Activated T-helper 1 cell treated with anti-CD3 and anti-CD28 coated beads, Interleukin-12 subunit alpha, Interleukin-12 subunit beta, Interleukin-2, Interleukin-4 antibody, amounts not matched to agents 30 ng/mL and 10 ng/mL and 1 ng/mL, durations not matched to agents 14 hours and 24 hours and 36 hours (primary cell): Measurements from ENCODE around the gene SUFU. TPM values are rescaled to one million over a fixed set of nuclear protein-coding genes. Genes with fewer than 3 reads are reported as not detected.

Experiments used
- DNase-seq: peaks from one replicate; pipeline ENCODE4 v3.0.0; 2021; ENCODE audit warnings: low spot score
- H3K27ac Mint-ChIP-seq: one replicate; pipeline ENCODE4 v1.8.0; 2021; ENCODE audit warnings: mild to moderate bottlenecking, mixed read lengths
- H3K27me3 Mint-ChIP-seq: one replicate; pipeline ENCODE4 v1.8.0; 2022; ENCODE audit warnings: mild to moderate bottlenecking, moderate library complexity, mixed read lengths; ENCODE audit not compliant: insufficient read depth
- H3K36me3 Mint-ChIP-seq: one replicate; pipeline ENCODE4 v1.8.0; 2021; ENCODE audit warnings: low read depth, mixed read lengths
- H3K4me1 Mint-ChIP-seq: one replicate; pipeline ENCODE4 v1.8.0; 2021; ENCODE audit warnings: low read depth, mixed read lengths
- H3K4me3 Mint-ChIP-seq: one replicate; pipeline ENCODE4 v1.8.0; 2021; ENCODE audit warnings: mild to moderate bottlenecking, moderate library complexity, mixed read lengths
- H3K9me3 Mint-ChIP-seq: one replicate; pipeline ENCODE4 v1.8.0; 2021; ENCODE audit warnings: mixed read lengths
- intact Hi-C: fragments of 100-400 bp; cut with micrococcal nuclease; formaldehyde crosslinking; loops from one replicate; pipeline ENCODE4 v1.15.1; 2024
- total RNA-seq: library from RNA; stranded (reverse); gene quantifications from 2 replicates; pipeline ENCODE4 v1.2.3, GENCODE V29; 2022

Gene SUFU
- total RNA-seq, 1 donor from 2014 or later = 11.6 TPM

- peaks cover 8% of the 10 kb centered on the region for H3K36me3 Mint-ChIP-seq
- H3K27ac Mint-ChIP-seq = no peak overlapping the region
- intact Hi-C loops = no loop called here
- H3K4me3 Mint-ChIP-seq = no peak overlapping the region
- DNase-seq = no peak
- H3K27me3 Mint-ChIP-seq = no peaks in the 10 kb centered on the region
- no peaks in the 10 kb centered on the region for H3K9me3 Mint-ChIP-seq
- peaks cover 26% of the 10 kb centered on the region for H3K4me1 Mint-ChIP-seq
Observed at GRCh38 chr10:102679596-102679995, 175.8 kb downstream of the SUFU start.

GRCh38 chr10:102681696-102682095 is 177.9 kb downstream of the SUFU start:
- intact Hi-C loops = no loop called here
- H3K27me3 Mint-ChIP-seq = no peaks in the 10 kb centered on the region
- peaks cover 14% of the 10 kb centered on the region for H3K4me1 Mint-ChIP-seq
- DNase-seq = no peak
- no peak overlapping the region for H3K27ac Mint-ChIP-seq
- H3K9me3 Mint-ChIP-seq = no peaks in the 10 kb centered on the region
- no peak overlapping the region for H3K4me3 Mint-ChIP-seq
- H3K36me3 Mint-ChIP-seq = peaks cover 13% of the 10 kb centered on the region

DNA sequence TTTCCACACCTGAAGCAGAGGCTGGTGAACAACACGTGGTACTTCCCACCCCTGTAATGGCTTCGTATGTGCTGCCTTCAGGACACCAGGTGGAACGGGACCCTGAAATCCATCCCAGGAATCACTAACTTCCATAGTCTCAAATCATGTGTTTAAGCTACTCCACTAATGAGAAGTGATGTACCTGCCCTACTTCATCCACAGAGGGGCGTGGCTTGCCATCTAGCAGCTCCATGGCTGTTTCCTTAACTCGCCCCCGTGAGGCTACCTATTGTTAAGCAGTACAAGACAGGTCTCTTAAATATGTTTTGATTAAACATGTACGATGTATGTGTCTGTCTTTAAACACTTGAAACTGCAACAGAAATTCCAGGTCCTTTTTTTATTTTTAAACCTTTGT is 178.6 kb downstream of the SUFU start:
- DNase-seq = no peak
- H3K9me3 Mint-ChIP-seq = no peaks in the 10 kb centered on the region
- H3K4me3 Mint-ChIP-seq = no peak overlapping the region
- no peaks in the 10 kb centered on the region for H3K27me3 Mint-ChIP-seq
- H3K27ac Mint-ChIP-seq = no peak overlapping the region
- intact Hi-C loops = no loop called here
- peaks cover 14% of the 10 kb centered on the region for H3K4me1 Mint-ChIP-seq
- H3K36me3 Mint-ChIP-seq = peaks cover 13% of the 10 kb centered on the region

- Mint-ChIP-seq H3K4me3 (no peak overlapping the region), H3K9me3 (no peaks in the 10 kb centered on the region), H3K36me3 (peaks cover 13% of the 10 kb centered on the region), H3K27ac (no peak overlapping the region), H3K4me1 (peaks cover 14% of the 10 kb centered on the region), H3K27me3 (no peaks in the 10 kb centered on the region)
- DNase-seq = no peak
- intact Hi-C loops = no loop called here
Observed at GRCh38 chr10:102682981-102683380, 179.2 kb downstream of the SUFU start.

Other genes with a start within 250 kb of the SUFU start
- gene NFKB2, start 108.3 kb upstream of the SUFU start, total RNA-seq = 307 and 322 TPM in 2 replicates
- gene PSD, start 85.2 kb upstream of the SUFU start, total RNA-seq = 9.9 and 10.6 TPM in 2 replicates
- gene FBXL15, start 83.1 kb upstream of the SUFU start, total RNA-seq = 14.5 and 18.5 TPM in 2 replicates
- gene CUEDC2, start 71.4 kb upstream of the SUFU start, total RNA-seq = 59.0 and 59.4 TPM in 2 replicates
- 0.29 and 0.37 TPM in 2 replicates for gene C10orf95, start 52.4 kb upstream of the SUFU start, total RNA-seq
- 61.0 and 66.1 TPM in 2 replicates for gene ACTR1A, start 1.3 kb upstream of the SUFU start, total RNA-seq
- gene TRIM8, start 140.5 kb downstream of the SUFU start, total RNA-seq = 108 and 111 TPM in 2 replicates
- 6.6 and 6.8 TPM in 2 replicates for gene ARL3, start 210.4 kb downstream of the SUFU start, total RNA-seq
- 39.5 and 44.0 TPM in 2 replicates for gene SFXN2, start 210.7 kb downstream of the SUFU start, total RNA-seq
- gene WBP1L, start 240.0 kb downstream of the SUFU start, total RNA-seq = 19.4 and 20.0 TPM in 2 replicates